DOHH2 (cell line): ENCODE results near the gene HMGCS2.

Experiments
- H3F3A ChIP-seq: fragments of 200-600 bp; sonication (generic), shearing (Covaris generic); 2 replicates; pipeline ENCODE4 v1.6.0; 2016; ENCODE audit warnings: antibody characterized with exemption, mild to moderate bottlenecking; ENCODE audit not compliant: control insufficient read depth, insufficient read depth
- H3K27ac ChIP-seq: fragments of 200-600 bp; sonication (generic); 2 replicates; pipeline ENCODE4 v1.5.1; 2014; ENCODE audit warnings: low read depth, mild to moderate bottlenecking, low read length, moderate library complexity
- H3K27me3 ChIP-seq: fragments of 200-600 bp; sonication (generic); 2 replicates; pipeline ENCODE4 v1.6.1; 2014; ENCODE audit warnings: mild to moderate bottlenecking, low read length, mixed read lengths; ENCODE audit not compliant: control insufficient read depth
- H3K36me3 ChIP-seq: fragments of 200-600 bp; sonication (generic); 2 replicates; pipeline ENCODE4 v1.6.1; 2014; ENCODE audit warnings: mild to moderate bottlenecking, low read length, moderate library complexity, mixed read lengths; ENCODE audit not compliant: control insufficient read depth
- H3K4me1 ChIP-seq: fragments of 200-600 bp; sonication (generic); 2 replicates; pipeline ENCODE4 v1.6.1; 2014; ENCODE audit warnings: mild to moderate bottlenecking, low read length, mixed read lengths; ENCODE audit not compliant: control insufficient read depth
- H3K4me2 ChIP-seq: fragments of 200-600 bp; sonication (generic); 2 replicates; pipeline ENCODE4 v1.6.0; 2014; ENCODE audit warnings: mild to moderate bottlenecking, low read length, moderate library complexity
- H3K4me3 ChIP-seq: fragments of 200-600 bp; sonication (generic); 2 replicates; pipeline ENCODE4 v1.5.1; 2014; ENCODE audit warnings: mild to moderate bottlenecking, low read length, mixed read lengths
- H3K79me2 ChIP-seq: fragments of 200-600 bp; sonication (generic); 2 replicates; pipeline ENCODE4 v1.6.1; 2014; ENCODE audit warnings: mild to moderate bottlenecking, low read length, mixed read lengths; ENCODE audit not compliant: control insufficient read depth
- H3K9me2 ChIP-seq: fragments of 200-600 bp; sonication (generic); replicated peaks from 2 replicates; pipeline ENCODE4 v1.6.1; 2014; ENCODE audit warnings: mild to moderate bottlenecking, low read length, mixed read lengths; ENCODE audit not compliant: control insufficient read depth
- H3K9me3 ChIP-seq: fragments of 200-600 bp; sonication (generic); 2 replicates; pipeline ENCODE4 v1.6.1; 2014; ENCODE audit warnings: antibody characterized with exemption, low read length, mixed read lengths; ENCODE audit not compliant: control insufficient read depth, insufficient read depth
- H4K20me1 ChIP-seq: fragments of 200-600 bp; sonication (generic); 2 replicates; pipeline ENCODE4 v1.6.0; 2014; ENCODE audit warnings: low read depth, mild to moderate bottlenecking, antibody characterized with exemption, low read length, moderate library complexity; ENCODE audit not compliant: control insufficient read depth, insufficient read depth
- EZH2phosphoT487 ChIP-seq: fragments of 200-600 bp; sonication (generic); IDR thresholded peaks from 2 replicates; pipeline ENCODE4 v1.6.1; 2017; ENCODE audit warnings: borderline replicate concordance, mild to moderate bottlenecking, antibody characterized with exemption, low read length, moderate library complexity, mixed read lengths
- TF ChIP-seq, protein P1 (sequence below): fragments of 200-600 bp; sonication (generic); IDR thresholded peaks from one replicate; pipeline ENCODE4 v1.5.1; 2014; ENCODE audit warnings: antibody characterized with exemption, mild to moderate bottlenecking, low read depth, low read length; ENCODE audit not compliant: poor library complexity, severe bottlenecking

The HMGCS2 gene

GRCh38 chr1:119732465-119733168 is 36.1 kb downstream of the HMGCS2 start:
- peaks cover 94% of the 10 kb centered on the region for H3K36me3 ChIP-seq
- H3F3A ChIP-seq, result no peaks in the 10 kb centered on the region
- TF ChIP-seq, protein P1, sequence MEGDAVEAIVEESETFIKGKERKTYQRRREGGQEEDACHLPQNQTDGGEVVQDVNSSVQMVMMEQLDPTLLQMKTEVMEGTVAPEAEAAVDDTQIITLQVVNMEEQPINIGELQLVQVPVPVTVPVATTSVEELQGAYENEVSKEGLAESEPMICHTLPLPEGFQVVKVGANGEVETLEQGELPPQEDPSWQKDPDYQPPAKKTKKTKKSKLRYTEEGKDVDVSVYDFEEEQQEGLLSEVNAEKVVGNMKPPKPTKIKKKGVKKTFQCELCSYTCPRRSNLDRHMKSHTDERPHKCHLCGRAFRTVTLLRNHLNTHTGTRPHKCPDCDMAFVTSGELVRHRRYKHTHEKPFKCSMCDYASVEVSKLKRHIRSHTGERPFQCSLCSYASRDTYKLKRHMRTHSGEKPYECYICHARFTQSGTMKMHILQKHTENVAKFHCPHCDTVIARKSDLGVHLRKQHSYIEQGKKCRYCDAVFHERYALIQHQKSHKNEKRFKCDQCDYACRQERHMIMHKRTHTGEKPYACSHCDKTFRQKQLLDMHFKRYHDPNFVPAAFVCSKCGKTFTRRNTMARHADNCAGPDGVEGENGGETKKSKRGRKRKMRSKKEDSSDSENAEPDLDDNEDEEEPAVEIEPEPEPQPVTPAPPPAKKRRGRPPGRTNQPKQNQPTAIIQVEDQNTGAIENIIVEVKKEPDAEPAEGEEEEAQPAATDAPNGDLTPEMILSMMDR, result no peak
- TF ChIP-seq EZH2phosphoT487, result no peak
- H3K4me2 ChIP-seq, result no peak overlapping the region
- no peaks in the 10 kb centered on the region for H3K4me1 ChIP-seq
- H3K27me3 ChIP-seq, result no peaks in the 10 kb centered on the region
- no peaks in the 10 kb centered on the region for H3K9me3 ChIP-seq
- H3K79me2 ChIP-seq, result no peaks in the 10 kb centered on the region
- H3K27ac ChIP-seq, result no peak overlapping the region
- H3K9me2 ChIP-seq, result no peaks in the 10 kb centered on the region
- no peaks in the 10 kb centered on the region; the same call in 1 of the 2 replicates for H4K20me1 ChIP-seq
- no peak overlapping the region for H3K4me3 ChIP-seq

- H3K4me3 ChIP-seq, result no peak overlapping the region
- H3K4me2 ChIP-seq, result no peak overlapping the region
- no peaks in the 10 kb centered on the region for H3K4me1 ChIP-seq
- H3K9me2 ChIP-seq, result no peaks in the 10 kb centered on the region
- peaks cover 91% of the 10 kb centered on the region for H3K36me3 ChIP-seq
- no peaks in the 10 kb centered on the region for H3F3A ChIP-seq
- no peaks in the 10 kb centered on the region for H3K27me3 ChIP-seq
- no peaks in the 10 kb centered on the region for H3K79me2 ChIP-seq
- H4K20me1 ChIP-seq, result no peaks in the 10 kb centered on the region; the same call in 1 of the 2 replicates
- H3K27ac ChIP-seq, result no peak overlapping the region
- no peaks in the 10 kb centered on the region for H3K9me3 ChIP-seq
- no peak for TF ChIP-seq EZH2phosphoT487
- TF ChIP-seq, protein P1, result no peak
These were observed 36.8 kb downstream of the HMGCS2 start for GRCh38 chr1:119731741-119732430.

DNA sequence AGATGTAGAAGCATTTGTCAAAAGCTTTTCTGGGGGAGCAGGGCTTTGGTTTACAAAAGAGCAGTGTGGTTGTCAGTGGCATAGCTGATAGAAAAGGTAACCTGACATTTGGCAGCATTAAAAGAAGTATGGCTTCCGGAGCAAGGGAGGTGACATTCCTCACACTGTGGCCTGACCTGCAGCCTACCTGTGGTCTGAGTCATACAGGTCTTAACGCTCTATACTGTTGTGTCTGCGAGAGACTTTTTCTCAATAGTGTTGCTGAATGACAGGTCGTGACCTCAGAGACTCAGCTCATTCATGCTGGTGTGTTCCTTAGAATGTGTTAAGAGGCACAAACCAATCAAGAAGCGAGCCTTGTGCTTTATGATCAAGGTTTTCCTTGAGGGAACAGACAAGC is 37.6 kb downstream of the HMGCS2 start:
- no peaks in the 10 kb centered on the region; the same call in 1 of the 2 replicates for H4K20me1 ChIP-seq
- TF ChIP-seq EZH2phosphoT487, result no peak
- TF ChIP-seq, protein P1, result no peak
- H3K36me3 ChIP-seq, result peaks cover 91% of the 10 kb centered on the region

More for the DNA sequence above, 37.6 kb downstream of the HMGCS2 start:
- H3K27ac ChIP-seq, result no peak overlapping the region
- no peak overlapping the region for H3K4me2 ChIP-seq
- H3F3A ChIP-seq, result no peaks in the 10 kb centered on the region
- H3K9me2 ChIP-seq, result no peaks in the 10 kb centered on the region
- no peaks in the 10 kb centered on the region for H3K4me1 ChIP-seq
- H3K79me2 ChIP-seq, result no peaks in the 10 kb centered on the region
- no peak overlapping the region for H3K4me3 ChIP-seq
- no peaks in the 10 kb centered on the region for H3K9me3 ChIP-seq
- H3K27me3 ChIP-seq, result no peaks in the 10 kb centered on the region
